ENCODE data around the gene NEDD4. TPM values are rescaled to one million over a fixed set of nuclear protein-coding genes. Genes with fewer than 3 reads are reported as not detected.
A peak's percentile ranks its signal among the peaks of the same experiment; 100 is the strongest.

Gene NEDD4
- total and polyA plus RNA-seq, 2 of the 4 experiments (the other 2 are of a cell fraction), result 27.4 to 80.7 TPM

DNA sequence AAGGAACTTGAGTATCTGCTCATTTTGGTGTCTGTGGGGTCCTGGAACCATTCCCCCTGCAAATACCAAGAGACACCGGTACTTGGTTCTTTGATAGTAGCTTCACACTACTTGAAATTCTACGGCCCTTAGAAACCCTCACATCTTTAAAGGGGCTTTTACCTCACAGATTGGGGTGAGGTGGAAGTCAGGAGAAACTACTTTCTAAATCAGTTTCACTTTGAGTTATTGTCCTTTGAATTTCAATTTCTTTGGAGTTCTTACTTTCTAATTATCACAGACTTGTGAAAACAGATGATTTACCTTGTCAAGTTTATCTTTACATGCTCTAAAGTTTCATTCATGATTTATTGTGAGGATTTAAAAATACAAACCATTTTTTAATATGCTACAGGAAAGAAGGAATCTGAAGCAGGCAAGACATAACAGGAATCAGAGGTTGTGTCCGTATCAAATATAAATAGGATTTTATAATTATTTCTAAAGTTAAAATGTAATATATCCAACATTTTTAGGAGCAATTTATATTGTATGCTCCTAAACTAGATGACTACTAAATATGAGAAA is 98.9 kb downstream of the NEDD4 start:
- POLR2A ChIA-PET (ENCODE audit: unreplicated experiment), result no interaction called here
- H2AK9ac ChIP-seq (replicated peaks; ENCODE audit: low read depth, low read length, poor library complexity), result no peak overlapping the region

More for the DNA sequence above, 98.9 kb downstream of the NEDD4 start:
- peaks cover 7% of the 10 kb centered on the region for H3K4me1 ChIP-seq (ENCODE audit: control insufficient read depth, insufficient read depth, low read length)
- H3K79me1 ChIP-seq (ENCODE audit: low read depth in 1 of 2, low read length in 2 of 2), result peaks cover 28 to 47% of the 10 kb centered on the region in 2 experiments
- peak overlapping the region; percentile 93 for H3K4me2 ChIP-seq (ENCODE audit: low read depth, low read length)
- peak overlapping the region; percentile 68; the same call in 1 of the 2 replicates for H4K5ac ChIP-seq (ENCODE audit: low read depth, low read length)
- TF ChIP-seq BHLHE40 (IDR thresholded peaks at IDR 0.05; ENCODE audit: low read depth, low read length) (no peak), SMC3 (IDR thresholded peaks at IDR 0.05; ENCODE audit: low read depth, low read length) (no peak), NFE2L2 (IDR thresholded peaks at IDR 0.05; ENCODE audit: low read depth, low read length) (no peak), MXI1 (IDR thresholded peaks at IDR 0.05; ENCODE audit: borderline replicate concordance, low read depth, low read length) (no peak), FOS (IDR thresholded peaks at IDR 0.05; ENCODE audit: low read depth, low read length) (no peak), CHD1 (IDR thresholded peaks at IDR 0.05; ENCODE audit: low read depth, low read length) (no peak), RCOR1 (IDR thresholded peaks at IDR 0.05; ENCODE audit: insufficient replicate concordance, low read length) (no peak), MAZ (IDR thresholded peaks at IDR 0.05; ENCODE audit: borderline replicate concordance, low read depth, low read length) (no peak), MAFK (IDR thresholded peaks at IDR 0.05; ENCODE audit: low read depth, low read length) (no peak), RAD21 (IDR thresholded peaks at IDR 0.05; ENCODE audit: low read length) (no peak), RFX5 (IDR thresholded peaks at IDR 0.05; ENCODE audit: low read depth, low read length) (no peak), POLR2A (IDR thresholded peaks at IDR 0.05; ENCODE audit: low read depth, low read length) (no peak), CEBPB (IDR thresholded peaks at IDR 0.05; ENCODE audit: low read depth, low read length) (no peak)
- TF ChIP-seq, protein P1, sequence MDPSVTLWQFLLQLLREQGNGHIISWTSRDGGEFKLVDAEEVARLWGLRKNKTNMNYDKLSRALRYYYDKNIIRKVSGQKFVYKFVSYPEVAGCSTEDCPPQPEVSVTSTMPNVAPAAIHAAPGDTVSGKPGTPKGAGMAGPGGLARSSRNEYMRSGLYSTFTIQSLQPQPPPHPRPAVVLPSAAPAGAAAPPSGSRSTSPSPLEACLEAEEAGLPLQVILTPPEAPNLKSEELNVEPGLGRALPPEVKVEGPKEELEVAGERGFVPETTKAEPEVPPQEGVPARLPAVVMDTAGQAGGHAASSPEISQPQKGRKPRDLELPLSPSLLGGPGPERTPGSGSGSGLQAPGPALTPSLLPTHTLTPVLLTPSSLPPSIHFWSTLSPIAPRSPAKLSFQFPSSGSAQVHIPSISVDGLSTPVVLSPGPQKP (IDR thresholded peaks at IDR 0.05; ENCODE audit: borderline replicate concordance, low read depth, low read length), result no peak
- TF ChIP-seq, protein P2, sequence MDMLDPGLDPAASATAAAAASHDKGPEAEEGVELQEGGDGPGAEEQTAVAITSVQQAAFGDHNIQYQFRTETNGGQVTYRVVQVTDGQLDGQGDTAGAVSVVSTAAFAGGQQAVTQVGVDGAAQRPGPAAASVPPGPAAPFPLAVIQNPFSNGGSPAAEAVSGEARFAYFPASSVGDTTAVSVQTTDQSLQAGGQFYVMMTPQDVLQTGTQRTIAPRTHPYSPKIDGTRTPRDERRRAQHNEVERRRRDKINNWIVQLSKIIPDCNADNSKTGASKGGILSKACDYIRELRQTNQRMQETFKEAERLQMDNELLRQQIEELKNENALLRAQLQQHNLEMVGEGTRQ (IDR thresholded peaks at IDR 0.05; ENCODE audit: low read depth, low read length), result no peak
- peak overlapping the region; percentile 73 for H3K4ac ChIP-seq (ENCODE audit: low read depth, low read length)
- peak overlapping the region; percentile 25; the same call in 1 of the 2 replicates for H3K4me3 ChIP-seq (ENCODE audit: insufficient read depth, low read depth, low read length)
- H3K14ac ChIP-seq (replicated peaks; ENCODE audit: low read depth, low read length), result peak overlapping the region; percentile 10; the same call in 1 of the 2 replicates
- dilution Hi-C loops (cut with HindIII; ENCODE audit: low sequenced_read_pairs, unreplicated experiment), result no loop called here
- H2BK15ac ChIP-seq (ENCODE audit: low read depth, low read length), result no peak overlapping the region
- ATAC-seq (ENCODE audit: low read depth) (no peak), DNase-seq (no peak)
- H4K91ac ChIP-seq (ENCODE audit: insufficient read depth, low read depth, low read length), result peak overlapping the region; percentile 46; the same call in 1 of the 2 replicates
- peak overlapping the region; percentile 50; the same call in 1 of the 2 replicates for H2BK120ac ChIP-seq (ENCODE audit: low read depth, low read length)
- no TSS peak for BruUV-seq (replicated peaks)
- peak overlapping the region; percentile 42; the same call in 1 of the 2 replicates for H3K23ac ChIP-seq (ENCODE audit: low read depth, low read length)
- in situ Hi-C loops (cut with MboI; ENCODE audit: low sequenced_read_pairs), result no loop called here
- H3K36me3 ChIP-seq (ENCODE audit: control insufficient read depth, insufficient read depth, low read length), result no peaks in the 10 kb centered on the region
- no peak overlapping the region; the same call in 1 of the 2 replicates for H2AK5ac ChIP-seq (ENCODE audit: low read depth, low read length)
- peak overlapping the region; percentile 23; the same call in 1 of the 2 replicates for H3K27ac ChIP-seq (ENCODE audit: insufficient read depth, low read length)
- peaks cover 4% of the 10 kb centered on the region for H3K9me1 ChIP-seq (ENCODE audit: insufficient read depth, low read length)
- WGBS, 2 experiments (ENCODE audit: extremely low coverage in 2 of 2, insufficient read length in 1 of 2), result no CpG with 5 or more reads among the region's 3 CpGs
- CTCF ChIA-PET, result no interaction called here
- intact Hi-C loops (cut with micrococcal nuclease), result no loop called here
- peak overlapping the region; percentile 75; the same call in 1 of the 2 replicates for H3K18ac ChIP-seq (ENCODE audit: low read depth, low read length)
- peaks cover 3% of the 10 kb centered on the region; the same call in 1 of the 2 replicates for H4K20me1 ChIP-seq (ENCODE audit: insufficient read depth, low read length)
- H4K8ac ChIP-seq (ENCODE audit: low read depth in 2 of 2, low read length in 2 of 2), result peak overlapping the region in 1 of 2 experiments; percentile 58; a peak in 1 of 4 replicates
- no peaks in the 10 kb centered on the region for H3K9me3 ChIP-seq (ENCODE audit: control insufficient read depth, insufficient read depth, low read length)
- H2AFZ ChIP-seq (replicated peaks; ENCODE audit: low read length, poor library complexity), result no peak overlapping the region
- H2BK20ac ChIP-seq (ENCODE audit: low read depth, low read length), result no peak overlapping the region
- no peak overlapping the region for H3K56ac ChIP-seq (ENCODE audit: extremely low read depth, insufficient read depth, low read length)
- no peaks in the 10 kb centered on the region for H3K27me3 ChIP-seq (ENCODE audit: control insufficient read depth, insufficient read depth, low read length)
- H2BK5ac ChIP-seq (ENCODE audit: low read depth, low read length, poor library complexity, severe bottlenecking), result peak overlapping the region; percentile 24
- peak overlapping the region; percentile 46; the same call in 1 of the 2 replicates for H3K9ac ChIP-seq (ENCODE audit: low read depth, low read length)

All from IMR-90 (cell line).